GM12892 (cell line): ENCODE results near the gene SLC4A9.
A peak's percentile ranks its signal among the peaks of the same experiment; 100 is the strongest.

ENCODE experiments used
- POLR2A ChIP-seq: IDR thresholded peaks from 2 replicates; pipeline ENCODE4 v1.6.1; 2011; ENCODE audit warnings: low read depth, low read length, control low read depth
- TAF1 ChIP-seq: IDR thresholded peaks from 2 replicates; pipeline ENCODE4 v1.6.1; 2011; ENCODE audit warnings: low read depth, mild to moderate bottlenecking, control low read depth, low read length, borderline replicate concordance

- TF ChIP-seq TAF1: 0 out of 2 replicates have a peak, but pooled peaks have one; percentile 15
- peak; percentile 46; the same call in 1 of the 2 replicates for TF ChIP-seq POLR2A
These were observed 13.4 kb upstream of the SLC4A9 start, which contains the start of gene HBEGF for GRCh38 chr5:140346348-140347221.
